K562 (cell line): ENCODE data around the gene CYB5D1. TPM values are rescaled to one million over a fixed set of nuclear protein-coding genes. Genes with fewer than 3 reads are reported as not detected.
A peak's percentile ranks its signal among the peaks of the same experiment; 100 is the strongest.

Experiments used
- CXXC5 ChIP-seq: fragments of 250-450 bp; sonication (Bioruptor Pico); IDR thresholded peaks from 2 replicates; pipeline ENCODE4 v1.8.0; 2022; ENCODE audit warnings: inconsistent platforms, mild to moderate bottlenecking, moderate library complexity
- DACH1 ChIP-seq: fragments of 450-650 bp; IDR thresholded peaks from 2 replicates; pipeline ENCODE4 v1.6.1; 2018; ENCODE audit not compliant: partially characterized antibody
- E2F4 ChIP-seq: sonication (generic); formaldehyde crosslinking; IDR thresholded peaks from 2 replicates; pipeline ENCODE4 v1.8.0; 2022; ENCODE audit warnings: mild to moderate bottlenecking, low read depth, missing genetic modification reagents
- IRF2 ChIP-seq: sonication (generic); formaldehyde crosslinking; IDR thresholded peaks from 2 replicates; pipeline ENCODE4 v1.8.1; 2022; ENCODE audit warnings: mild to moderate bottlenecking, missing genetic modification reagents
- PBX2 ChIP-seq, 2 experiments: IDR thresholded peaks in 1 of 2; conservative IDR thresholded peaks in 1 of 2; 2 replicates each; pipeline ENCODE4 v1.6.1; 2016; ENCODE audit warnings: low read depth in 2 of 2, mild to moderate bottlenecking in 1 of 2, missing compliant biosample characterization in 1 of 2, missing genetic modification characterization in 1 of 2, moderate library complexity in 1 of 2
- USF1 ChIP-seq: sonication (generic); formaldehyde crosslinking; IDR thresholded peaks from 2 replicates; pipeline ENCODE4 v1.9.0; 2022; ENCODE audit warnings: mild to moderate bottlenecking, missing genetic modification reagents
- VEZF1 ChIP-seq: fragments of 200-800 bp; sonication (Bioruptor generic); IDR thresholded peaks from 2 replicates; pipeline ENCODE4 v1.6.1; 2017; ENCODE audit warnings: missing genetic modification characterization, missing compliant biosample characterization
- ZNF175 ChIP-seq: fragments of 200-800 bp; sonication (Bioruptor generic); IDR thresholded peaks from 2 replicates; pipeline ENCODE4 v1.6.1; 2016; ENCODE audit warnings: low read depth, mild to moderate bottlenecking, missing genetic modification characterization, missing compliant biosample characterization
- ZNF318 ChIP-seq, 2 experiments: fragments of 450-650 bp; IDR thresholded peaks; 2 replicates each; pipeline ENCODE4 v1.6.1; 2016; ENCODE audit warnings: mild to moderate bottlenecking in 2 of 2, borderline replicate concordance in 1 of 2, low read depth in 1 of 2, moderate library complexity in 1 of 2
- polyA plus RNA-seq, 8 experiments: library from polyadenylated mRNA; depleted of rRNA in 4 of 8; stranded (reverse) in 5 of 8; unstranded in 3 of 8; fragments of >200 nt; fragmentation: Nextera tagmentation in 2 of 8; fragmentation: Illumina TruSeq in 1 of 8; extraction: Ambion mirVana in 2 of 8; extraction: Trizol in 1 of 8; gene quantifications; 2 replicates each; pipeline versions ENCODE4 v1.2.1 to v1.2.3, GENCODE V29; 2011 to 2014; ENCODE audit warnings: inconsistent platforms in 1 of 8, missing spikeins in 1 of 8
- total RNA-seq, 7 experiments: library from RNA; depleted of rRNA in 6 of 7; stranded (reverse); fragments of >200 nt in 6 of 7; fragmentation: Illumina TruSeq in 2 of 7; extraction: Trizol in 2 of 7; gene quantifications; 2 replicates each; pipeline versions ENCODE4 v1.2.1 to v1.2.3, GENCODE V29; 2011 to 2021; ENCODE audit warnings: low replicate concordance in 1 of 7

The CYB5D1 gene
- total and polyA plus RNA-seq, 9 of the 15 experiments (the other 6 are each of a cell fraction or from before 2014, with no cell fraction given) = 2.4 to 7.9 (median 5.7) TPM

GRCh38 chr17:7885367-7886226 is 27.8 kb downstream of the CYB5D1 start (continued):
- TF ChIP-seq PBX2 (CRISPR knock-in tag; IDR thresholded peaks at IDR 0.05; ENCODE audit: low read depth) (peak; percentile 31; the same call in 1 of the 2 replicates), PBX2 (tag; conservative IDR thresholded peaks at IDR 0.05; ENCODE audit: low read depth) (peak; percentile 75), ZNF175 (no peak), ZNF318 (IDR thresholded peaks at IDR 0.05; ENCODE audit: borderline replicate concordance in 1 of 2, low read depth in 1 of 2) (peak in 1 of 2 experiments; percentile 24; a peak in 1 of 4 replicates), USF1 (CRISPR knock-in tag) (0 out of 2 replicates have a peak, but pooled peaks have one; percentile 12), VEZF1 (peak; percentile 58), IRF2 (CRISPR knock-in tag) (no peak), E2F4 (CRISPR knock-in tag) (no peak), CXXC5 (CRISPR knock-in tag) (peak; percentile 43; the same call in 1 of the 2 replicates), DACH1 (peak; percentile 90)
